ENCODE results near the gene POU2F1.
"Not testable (repeated sequence)": the region's sequence is repeated elsewhere in the genome, so short reads cannot be mapped to it uniquely, and the experiment has no call there.

POU2F1 gene

GRCh38 chr1:167305706-167306277 is 85.1 kb downstream of the POU2F1 start:
- DNase-seq, result no peak

GRCh38 chr1:167310732-167311131 is 90.0 kb downstream of the POU2F1 start:
- DNase-seq, result no peak

- DNase-seq, result no peak
These were observed 92.2 kb downstream of the POU2F1 start for GRCh38 chr1:167312871-167313270.

GRCh38 chr1:167314671-167315070 is 94.0 kb downstream of the POU2F1 start:
- no peak for DNase-seq

- DNase-seq, result no peak
These were observed 96.8 kb downstream of the POU2F1 start for GRCh38 chr1:167317463-167317862.

GRCh38 chr1:167319206-167319605 is 98.5 kb downstream of the POU2F1 start:
- not testable (repeated sequence) for DNase-seq

GRCh38 chr1:167322483-167322882 is 101.8 kb downstream of the POU2F1 start:
- no peak for DNase-seq

GRCh38 chr1:167325151-167325550 is 104.5 kb downstream of the POU2F1 start:
- no peak for DNase-seq

- no peak for DNase-seq
These were observed 107.7 kb downstream of the POU2F1 start for GRCh38 chr1:167328306-167328815.

- DNase-seq, result peak in 44 of 56 donors; percentile 3 to 80 (median 20)
These were observed 108.3 kb downstream of the POU2F1 start for GRCh38 chr1:167328816-167329483.

- DNase-seq, result no peak
These were observed 110.1 kb downstream of the POU2F1 start for GRCh38 chr1:167330601-167331293.

- no peak for DNase-seq
These were observed 111.0 kb downstream of the POU2F1 start for GRCh38 chr1:167331650-167332049.

GRCh38 chr1:167332503-167332902 is 111.8 kb downstream of the POU2F1 start:
- DNase-seq, result no peak

GRCh38 chr1:167333124-167333523 is 112.4 kb downstream of the POU2F1 start:
- DNase-seq, result no peak

GRCh38 chr1:167333703-167334102 is 113.0 kb downstream of the POU2F1 start:
- no peak for DNase-seq

- DNase-seq, result no peak
These were observed 118.7 kb downstream of the POU2F1 start for GRCh38 chr1:167339405-167339804.

GRCh38 chr1:167342846-167343245 is 122.2 kb downstream of the POU2F1 start:
- DNase-seq, result no peak

GRCh38 chr1:167344112-167344511 is 123.4 kb downstream of the POU2F1 start:
- DNase-seq, result no peak

- DNase-seq, result no peak
These were observed 124.1 kb downstream of the POU2F1 start for GRCh38 chr1:167344615-167345385.

GRCh38 chr1:167345386-167345733 is 124.7 kb downstream of the POU2F1 start:
- DNase-seq, result no peak

- no peak for DNase-seq
These were observed 136.6 kb downstream of the POU2F1 start for GRCh38 chr1:167357305-167357704.

GRCh38 chr1:167359295-167359694 is 138.6 kb downstream of the POU2F1 start:
- DNase-seq, result no peak
